Lower lobe of right lung (tissue), 2 donors: ENCODE data around the gene ADARB1. TPM values are rescaled to one million over a fixed set of nuclear protein-coding genes. Genes with fewer than 3 reads are reported as not detected.

Source experiments
- ATAC-seq, 2 donors: fragments of 200-7000 bp; cut with Tn5 transposase; one replicate each; pipeline ENCODE4 v1.9.1; 2020 to 2022; ENCODE audit warnings: mild to moderate bottlenecking in 2 of 2, moderate library complexity in 2 of 2
- DNase-seq: peaks from one replicate; pipeline ENCODE4 v3.0.0-alpha.2; 2020
- H3K27ac ChIP-seq: fragments of 200-600 bp; one replicate; pipeline ENCODE4 v1.8.0; 2022
- H3K27me3 ChIP-seq: fragments of 200-600 bp; one replicate; pipeline ENCODE4 v1.8.0; 2022; ENCODE audit warnings: low read depth
- H3K36me3 ChIP-seq: fragments of 200-600 bp; one replicate; pipeline ENCODE4 v1.8.0; 2022; ENCODE audit warnings: mild to moderate bottlenecking
- H3K4me1 ChIP-seq: fragments of 200-600 bp; one replicate; pipeline ENCODE4 v1.8.0; 2022
- H3K4me3 ChIP-seq: fragments of 200-600 bp; one replicate; pipeline ENCODE4 v1.8.0; 2022; ENCODE audit warnings: mild to moderate bottlenecking
- H3K9me3 ChIP-seq: fragments of 200-600 bp; one replicate; pipeline ENCODE4 v1.8.0; 2022
- intact Hi-C: fragments of 100-400 bp; cut with DNase I; formaldehyde crosslinking; loops from one replicate; pipeline ENCODE4 v1.11.0; 2022
- total RNA-seq: library from RNA; stranded (reverse); fragmentation: NEBNext Ultra II Directional; extraction: Animal tissue kit (Norgen Biotek cat#: 25700); gene quantifications from one replicate; pipeline ENCODE4 v1.2.1, GENCODE V29; 2021
- TF ChIP-seq, protein P1 (sequence below): fragments of 200-600 bp; IDR thresholded peaks from one replicate; pipeline ENCODE4 v1.8.0; 2022; ENCODE audit warnings: antibody characterized with exemption, mild to moderate bottlenecking
- donor health status: DM: no; HTN: yes; CAD: no; lungs with severe emphysema.

Gene ADARB1
- total RNA-seq, 1 donor from 2014 or later = 48.2 TPM

DNA sequence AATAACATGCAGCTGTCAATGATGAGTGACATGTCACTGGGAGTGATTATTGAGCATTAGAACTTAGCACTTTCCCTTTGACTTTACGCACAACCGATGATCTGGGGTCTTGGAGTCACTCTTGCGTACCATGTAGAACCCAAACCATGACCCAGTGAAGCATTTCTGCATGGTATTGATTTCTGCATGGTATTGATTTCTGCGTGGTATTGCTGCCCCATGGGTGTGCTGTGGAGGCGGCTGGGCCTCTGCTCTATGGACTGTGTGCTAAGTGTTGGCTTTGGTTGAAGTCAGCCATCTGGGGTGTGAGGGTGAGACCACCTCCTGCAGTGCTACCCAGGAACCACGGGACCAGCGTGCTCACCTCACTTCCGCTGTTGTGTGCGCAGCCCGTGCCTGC lies 98.0 kb downstream of the ADARB1 start:
- Histone ChIP-seq H3K27ac (no peak overlapping the region), H3K4me3 (no peak overlapping the region), H3K9me3 (no peaks in the 10 kb centered on the region), H3K36me3 (peaks cover 31% of the 10 kb centered on the region), H3K27me3 (no peaks in the 10 kb centered on the region), H3K4me1 (peaks cover 4% of the 10 kb centered on the region)
- ATAC-seq (no peak), DNase-seq (no peak)
- intact Hi-C loops = no loop called here
- TF ChIP-seq, protein P1, sequence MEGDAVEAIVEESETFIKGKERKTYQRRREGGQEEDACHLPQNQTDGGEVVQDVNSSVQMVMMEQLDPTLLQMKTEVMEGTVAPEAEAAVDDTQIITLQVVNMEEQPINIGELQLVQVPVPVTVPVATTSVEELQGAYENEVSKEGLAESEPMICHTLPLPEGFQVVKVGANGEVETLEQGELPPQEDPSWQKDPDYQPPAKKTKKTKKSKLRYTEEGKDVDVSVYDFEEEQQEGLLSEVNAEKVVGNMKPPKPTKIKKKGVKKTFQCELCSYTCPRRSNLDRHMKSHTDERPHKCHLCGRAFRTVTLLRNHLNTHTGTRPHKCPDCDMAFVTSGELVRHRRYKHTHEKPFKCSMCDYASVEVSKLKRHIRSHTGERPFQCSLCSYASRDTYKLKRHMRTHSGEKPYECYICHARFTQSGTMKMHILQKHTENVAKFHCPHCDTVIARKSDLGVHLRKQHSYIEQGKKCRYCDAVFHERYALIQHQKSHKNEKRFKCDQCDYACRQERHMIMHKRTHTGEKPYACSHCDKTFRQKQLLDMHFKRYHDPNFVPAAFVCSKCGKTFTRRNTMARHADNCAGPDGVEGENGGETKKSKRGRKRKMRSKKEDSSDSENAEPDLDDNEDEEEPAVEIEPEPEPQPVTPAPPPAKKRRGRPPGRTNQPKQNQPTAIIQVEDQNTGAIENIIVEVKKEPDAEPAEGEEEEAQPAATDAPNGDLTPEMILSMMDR = no peak

DNA sequence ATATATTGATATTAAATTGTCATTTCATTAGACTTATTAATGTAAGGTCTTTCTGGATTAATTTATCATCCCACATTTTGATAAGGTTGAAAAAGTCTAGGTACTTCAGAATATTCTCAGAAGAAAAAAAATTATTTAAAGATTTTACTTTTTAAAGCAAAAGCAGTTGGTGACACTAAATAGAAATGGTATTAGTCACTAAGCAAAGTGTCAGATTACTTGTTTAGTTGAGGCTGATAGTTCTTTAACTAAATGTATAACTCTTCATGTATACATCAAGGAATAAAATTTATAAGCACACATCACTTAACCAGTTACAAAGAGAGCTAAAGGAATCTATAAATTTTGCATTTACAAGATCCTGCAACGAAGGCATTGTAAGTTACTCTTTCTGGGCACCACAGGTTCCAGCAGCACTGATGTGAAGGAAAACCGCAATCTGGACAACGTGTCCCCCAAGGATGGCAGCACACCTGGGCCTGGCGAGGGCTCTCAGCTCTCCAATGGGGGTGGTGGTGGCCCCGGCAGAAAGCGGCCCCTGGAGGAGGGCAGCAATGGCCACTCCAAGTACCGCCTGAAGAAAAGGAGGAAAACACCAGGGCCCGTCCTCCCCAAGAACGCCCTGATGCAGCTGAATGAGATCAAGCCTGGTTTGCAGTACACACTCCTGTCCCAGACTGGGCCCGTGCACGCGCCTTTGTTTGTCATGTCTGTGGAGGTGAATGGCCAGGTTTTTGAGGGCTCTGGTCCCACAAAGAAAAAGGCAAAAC lies 101.1 kb downstream of the ADARB1 start:
- intact Hi-C loops = no loop called here
- Histone ChIP-seq H3K27me3 (no peaks in the 10 kb centered on the region), H3K4me1 (no peaks in the 10 kb centered on the region), H3K4me3 (no peak overlapping the region), H3K27ac (no peak overlapping the region), H3K9me3 (no peaks in the 10 kb centered on the region), H3K36me3 (peaks cover 58% of the 10 kb centered on the region)
- TF ChIP-seq, protein P1 = no peak
- ATAC-seq (no peak), DNase-seq (no peak)

DNA sequence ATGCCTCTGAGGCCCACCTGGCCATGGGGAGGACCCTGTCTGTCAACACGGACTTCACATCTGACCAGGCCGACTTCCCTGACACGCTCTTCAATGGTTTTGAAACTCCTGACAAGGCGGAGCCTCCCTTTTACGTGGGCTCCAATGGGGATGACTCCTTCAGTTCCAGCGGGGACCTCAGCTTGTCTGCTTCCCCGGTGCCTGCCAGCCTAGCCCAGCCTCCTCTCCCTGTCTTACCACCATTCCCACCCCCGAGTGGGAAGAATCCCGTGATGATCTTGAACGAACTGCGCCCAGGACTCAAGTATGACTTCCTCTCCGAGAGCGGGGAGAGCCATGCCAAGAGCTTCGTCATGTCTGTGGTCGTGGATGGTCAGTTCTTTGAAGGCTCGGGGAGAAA lies 101.8 kb downstream of the ADARB1 start:
- H3K27me3 ChIP-seq = no peaks in the 10 kb centered on the region
- TF ChIP-seq, protein P1 = no peak
- no peak for ATAC-seq
- no peak overlapping the region for H3K27ac ChIP-seq
- DNase-seq = no peak
- H3K4me1 ChIP-seq = no peaks in the 10 kb centered on the region
- H3K9me3 ChIP-seq = no peaks in the 10 kb centered on the region
- intact Hi-C loops = no loop called here
- H3K4me3 ChIP-seq = no peak overlapping the region
- peaks cover 64% of the 10 kb centered on the region for H3K36me3 ChIP-seq

DNA sequence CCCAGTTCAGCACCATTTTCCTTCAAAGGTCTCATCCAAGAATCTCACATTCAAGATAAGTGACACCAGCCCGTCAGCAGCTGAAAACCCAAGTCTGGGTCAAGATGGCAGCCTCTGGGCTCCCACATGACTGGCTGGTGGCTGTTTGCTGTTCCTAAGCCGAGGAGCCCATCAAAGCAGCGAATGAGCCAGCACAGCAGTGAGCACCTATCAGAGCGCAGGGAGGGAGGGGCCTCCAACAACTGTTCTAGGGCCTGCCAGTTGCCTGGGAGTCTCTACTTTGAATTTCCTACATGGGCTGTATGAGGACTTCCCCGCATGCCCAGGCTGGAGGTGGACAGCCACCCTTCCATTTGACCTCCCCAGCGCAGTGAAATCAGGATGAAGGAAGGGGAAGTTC lies 102.7 kb downstream of the ADARB1 start:
- Histone ChIP-seq H3K4me3 (no peak overlapping the region), H3K36me3 (peaks cover 66% of the 10 kb centered on the region), H3K27ac (no peak overlapping the region), H3K9me3 (no peaks in the 10 kb centered on the region), H3K4me1 (no peaks in the 10 kb centered on the region), H3K27me3 (no peaks in the 10 kb centered on the region)
- TF ChIP-seq, protein P1 = no peak
- no peak for ATAC-seq
- no peak for DNase-seq
- intact Hi-C loops = no loop called here

DNA sequence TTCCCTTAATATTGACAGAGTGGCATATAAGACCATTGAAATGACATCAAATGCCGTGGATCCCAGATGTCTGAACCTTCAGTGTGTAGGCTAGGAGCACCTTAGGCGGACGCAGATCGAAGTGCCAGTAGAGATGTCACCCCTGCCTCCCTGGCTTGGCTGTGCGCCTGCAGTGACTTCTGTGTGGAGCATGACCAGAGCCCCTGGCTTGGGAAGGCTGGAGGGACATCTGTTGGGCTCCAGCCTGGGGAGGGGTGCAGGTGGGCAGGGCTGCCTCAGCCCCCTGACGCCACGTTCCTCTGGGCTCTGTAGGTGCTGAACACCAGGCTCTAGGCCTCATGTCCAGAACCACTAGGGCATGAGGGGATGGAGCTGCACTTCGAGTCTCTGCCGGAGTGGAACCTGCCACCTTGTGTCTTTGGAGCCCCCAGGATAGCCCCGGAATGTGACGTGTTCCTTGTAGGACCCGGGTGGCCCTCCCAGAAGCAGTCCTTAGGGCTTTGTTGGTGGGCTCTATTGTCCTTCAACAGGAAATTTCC lies 103.8 kb downstream of the ADARB1 start:
- DNase-seq (no peak), ATAC-seq (no peak)
- no peaks in the 10 kb centered on the region for H3K4me1 ChIP-seq
- TF ChIP-seq, protein P1 = no peak
- intact Hi-C loops = no loop called here
- H3K9me3 ChIP-seq = no peaks in the 10 kb centered on the region
- no peak overlapping the region for H3K27ac ChIP-seq
- no peaks in the 10 kb centered on the region for H3K27me3 ChIP-seq
- H3K4me3 ChIP-seq = no peak overlapping the region
- H3K36me3 ChIP-seq = peaks cover 72% of the 10 kb centered on the region
